LoVo (cell line): ENCODE results near the gene IDS.
"Not testable (repeated sequence)": the region's sequence is repeated elsewhere in the genome, so short reads cannot be mapped to it uniquely, and the experiment has no call there.

Source experiments
- DNase-seq: peaks from one replicate; pipeline ENCODE4 v3.0.0-alpha.2; 2016; ENCODE audit warnings: low spot score

Gene IDS

GRCh38 chrX:149497626-149498025 is 7.5 kb downstream of the IDS start:
- DNase-seq, result no peak

GRCh38 chrX:149497054-149497453 is 8.1 kb downstream of the IDS start:
- DNase-seq, result no peak

GRCh38 chrX:149495573-149496071 is 9.5 kb downstream of the IDS start:
- DNase-seq, result peak; percentile 67

DNA sequence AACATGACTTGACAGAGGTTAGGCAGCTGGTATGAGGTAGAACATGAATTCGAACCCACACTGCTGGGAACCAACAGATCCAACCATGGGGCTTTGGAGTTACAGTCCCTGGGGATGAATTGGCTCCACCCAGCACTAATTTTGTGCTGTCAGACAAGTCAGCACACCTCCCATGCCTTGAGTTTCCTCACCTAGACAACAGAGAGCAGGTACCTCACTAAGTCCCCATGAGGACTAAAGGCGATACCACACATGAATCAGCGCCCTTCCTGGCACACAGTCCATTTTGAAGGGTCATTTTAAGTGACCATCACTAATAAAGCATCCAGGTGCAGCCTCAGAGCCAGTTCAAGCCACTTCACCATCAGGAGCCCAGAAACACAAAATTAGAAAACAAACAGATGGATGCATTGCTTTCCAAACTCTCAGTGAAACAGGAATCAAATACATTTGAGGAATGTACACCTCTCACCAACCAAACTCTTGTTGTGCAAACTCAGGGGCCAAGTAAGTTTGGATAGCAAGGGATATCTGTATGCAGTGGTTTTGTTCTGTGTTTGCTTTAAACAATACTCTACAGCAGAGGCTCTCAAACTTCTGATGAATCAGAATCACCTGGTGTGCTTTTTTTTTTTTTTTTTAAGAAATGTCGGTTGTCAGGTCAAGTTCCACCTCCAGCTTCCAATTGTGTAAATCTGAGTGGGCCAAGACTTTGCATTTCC is 10.1 kb downstream of the IDS start:
- DNase-seq, result no peak

DNA sequence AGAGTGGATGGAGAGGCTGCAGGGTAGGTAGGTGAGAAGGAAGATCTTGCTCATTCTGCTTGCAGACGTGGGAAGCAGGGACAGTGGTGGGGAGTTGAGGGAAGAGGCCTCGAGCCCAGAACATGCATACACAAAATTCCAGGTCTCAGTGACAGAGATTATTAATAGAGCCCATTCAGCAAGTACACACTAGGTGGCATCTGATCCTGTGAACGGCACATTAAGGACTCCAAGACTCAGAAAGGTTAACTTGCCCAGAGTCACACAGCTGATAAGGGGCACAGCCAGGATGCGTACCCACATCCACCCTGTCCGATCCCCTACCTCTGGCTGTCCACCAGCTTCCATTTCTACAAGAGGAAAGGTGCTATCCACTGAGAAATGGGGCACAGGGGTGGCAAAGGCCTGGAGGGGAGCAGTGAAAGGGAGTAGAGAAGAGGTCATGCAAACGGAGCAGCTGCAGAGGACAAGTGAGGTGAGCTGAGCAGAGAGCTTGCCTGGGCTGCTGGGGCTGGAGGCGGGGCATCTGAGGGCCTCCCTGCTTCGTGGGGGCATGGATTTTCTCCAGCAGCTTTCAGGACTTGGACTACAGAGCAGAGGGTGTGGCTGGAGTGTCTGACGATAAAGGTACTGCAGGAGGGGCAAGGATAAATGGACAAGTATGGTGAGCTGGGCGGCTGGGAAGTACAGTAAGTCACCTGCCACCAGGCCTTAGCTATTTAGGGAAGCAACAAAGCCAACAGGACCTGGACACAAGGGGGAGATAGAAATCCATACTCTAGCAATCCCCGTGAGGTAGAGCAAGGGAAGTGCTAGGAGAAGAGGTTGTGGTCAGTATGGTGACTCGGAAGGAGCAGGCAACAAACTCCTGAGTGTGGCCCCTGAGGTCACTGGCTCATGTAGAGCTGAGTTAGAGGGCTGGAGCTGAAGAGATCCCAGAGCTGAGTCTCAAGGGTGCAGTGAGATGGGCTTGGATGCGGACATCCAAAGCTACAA is 11.2 kb downstream of the IDS start:
- DNase-seq, result no peak

DNA sequence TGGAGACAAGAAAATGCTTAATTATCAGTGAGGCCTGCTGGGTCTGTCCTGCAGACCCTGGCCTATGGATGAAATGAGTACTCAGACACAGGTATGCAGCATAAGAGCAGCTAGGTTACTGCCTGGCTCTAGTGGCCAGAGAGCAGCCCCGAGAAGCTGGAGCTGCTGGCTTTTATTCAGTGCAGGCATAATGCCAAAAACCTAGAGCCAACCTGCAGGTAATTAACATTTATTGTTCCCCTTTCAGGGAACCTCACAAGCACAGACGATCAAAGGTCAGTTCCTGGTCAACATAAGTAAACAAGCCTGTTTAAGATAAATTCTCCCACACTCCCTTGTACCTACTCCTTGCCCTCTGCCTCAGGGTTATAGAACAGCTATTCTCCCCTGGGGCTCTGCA is 13.3 kb downstream of the IDS start:
- DNase-seq, result peak; percentile 55

DNA sequence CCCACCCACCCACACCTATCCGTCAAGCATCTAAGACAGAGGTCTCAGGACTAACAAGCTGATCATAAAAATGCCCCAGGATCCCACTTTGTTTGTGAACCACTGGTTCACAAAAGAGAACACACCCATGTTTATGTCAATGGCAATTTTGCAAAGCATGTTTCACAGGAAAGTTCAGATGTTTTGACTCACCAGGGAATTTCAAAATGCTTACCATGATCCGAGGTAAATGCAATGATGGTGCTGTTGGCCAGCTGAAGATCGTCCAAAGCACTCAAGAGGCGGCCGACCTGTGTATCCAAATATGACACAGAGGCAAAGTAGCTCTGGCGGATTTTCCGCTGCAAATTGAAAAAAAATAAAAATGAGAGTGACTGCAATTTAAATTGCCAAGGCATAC is 15.0 kb downstream of the IDS start:
- DNase-seq, result no peak

GRCh38 chrX:149488411-149489052 is 16.6 kb downstream of the IDS start:
- DNase-seq, result not testable (repeated sequence)

GRCh38 chrX:149488008-149488407 is 17.1 kb downstream of the IDS start:
- not testable (repeated sequence) for DNase-seq

DNA sequence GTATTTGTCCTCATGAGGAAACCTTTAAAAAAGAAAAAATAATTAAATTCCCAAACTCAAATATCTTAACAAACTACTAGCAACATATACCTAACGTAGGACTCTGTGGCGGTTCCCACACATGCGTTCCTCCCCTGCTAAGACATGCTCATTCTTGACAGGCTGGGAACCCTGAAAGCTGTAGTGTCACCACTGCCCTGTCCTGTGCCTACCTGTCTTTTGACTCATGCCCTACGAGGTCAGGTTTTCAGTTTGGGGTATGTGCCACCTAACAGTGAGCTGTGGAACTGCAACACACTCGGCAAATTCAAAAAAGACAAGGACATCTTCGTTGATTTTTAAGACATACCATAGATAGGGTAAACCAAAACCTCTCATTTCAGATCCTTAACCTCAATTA is 17.8 kb downstream of the IDS start:
- DNase-seq, result no peak

DNA sequence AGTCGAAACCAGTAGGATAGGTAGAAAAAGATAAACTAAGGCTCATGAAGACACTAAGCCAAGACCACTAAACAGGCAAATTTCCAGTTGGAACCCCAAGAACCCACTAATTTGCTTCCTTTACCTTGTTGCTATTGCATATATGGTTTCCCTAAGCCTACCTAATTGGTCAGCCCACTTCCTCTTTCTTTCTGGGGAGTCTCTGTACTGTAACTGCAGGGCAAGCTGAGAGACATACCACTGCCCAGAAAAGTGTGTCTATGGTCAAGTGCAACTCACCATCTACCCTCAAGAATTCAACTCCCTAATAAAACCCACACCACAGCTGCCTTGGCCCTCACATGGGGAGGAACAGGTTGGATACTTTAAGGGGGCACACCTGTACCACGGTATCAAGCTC is 28.6 kb downstream of the IDS start:
- DNase-seq, result no peak

DNA sequence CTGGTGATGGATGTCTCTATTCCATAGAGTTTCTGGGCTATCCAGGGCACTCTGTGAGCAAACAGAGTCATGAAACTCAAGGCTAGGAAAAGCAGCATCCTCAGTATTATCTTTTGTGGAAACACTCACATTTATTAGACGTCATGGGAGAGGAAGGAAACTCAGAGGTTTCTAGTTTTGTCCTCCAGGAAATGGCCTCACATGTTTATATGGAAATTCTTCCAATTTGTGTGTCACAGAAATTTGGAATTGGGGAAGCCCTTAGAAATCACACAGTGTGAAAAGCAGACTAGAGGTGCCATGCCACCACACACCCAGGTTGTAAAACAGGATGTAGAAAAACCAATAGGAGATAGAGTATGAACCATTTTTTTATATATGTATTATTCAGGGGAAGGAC is 31.1 kb downstream of the IDS start:
- no peak for DNase-seq

- no peak for DNase-seq
These were observed 32.0 kb downstream of the IDS start for GRCh38 chrX:149473092-149473491.

GRCh38 chrX:149472625-149473024 is 32.5 kb downstream of the IDS start:
- DNase-seq, result no peak

DNA sequence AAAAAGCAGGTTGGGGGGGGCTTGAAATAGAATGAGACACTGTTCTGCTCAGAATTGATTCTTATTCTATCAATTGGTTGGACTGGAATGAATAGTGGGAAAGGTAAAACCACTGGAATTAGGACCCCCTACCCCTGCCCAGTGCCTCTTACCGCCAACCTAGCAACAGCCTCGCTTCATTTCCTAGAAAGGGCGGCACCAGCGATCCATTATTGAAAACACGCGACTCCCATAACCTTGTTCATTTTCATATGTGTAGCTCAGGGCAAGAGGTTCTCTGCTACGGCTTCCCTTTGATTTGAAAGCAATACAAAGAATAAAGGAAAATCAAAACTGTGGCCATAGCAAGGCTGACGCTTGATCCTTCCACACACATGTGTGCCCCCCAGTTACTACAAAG is 33.7 kb downstream of the IDS start:
- no peak for DNase-seq

- DNase-seq, result peak; percentile 55
These were observed 34.2 kb downstream of the IDS start for GRCh38 chrX:149470955-149471354.

DNA sequence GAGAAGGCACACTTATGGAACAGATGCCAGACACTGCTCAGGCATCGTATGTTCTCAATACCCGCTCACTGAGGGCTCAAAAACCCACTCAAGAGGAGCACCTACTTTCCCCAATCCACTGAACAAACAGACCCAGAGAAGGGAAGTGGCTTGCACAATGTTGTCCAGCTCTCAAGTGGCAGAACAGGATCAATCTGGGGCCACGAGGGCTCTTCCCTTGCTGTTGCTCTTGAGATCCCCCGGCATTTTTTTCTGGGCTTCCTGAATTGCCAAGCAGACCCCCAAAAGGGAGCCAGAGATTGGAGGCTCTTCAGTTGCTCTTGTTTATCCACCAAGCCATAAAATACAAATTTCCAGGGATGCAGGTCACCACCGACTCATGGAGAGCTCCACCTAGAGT is 35.7 kb downstream of the IDS start:
- no peak for DNase-seq

GRCh38 chrX:149467920-149468319 is 37.2 kb downstream of the IDS start:
- no peak for DNase-seq

- no peak for DNase-seq
These were observed 37.6 kb downstream of the IDS start for GRCh38 chrX:149467461-149467860.

DNA sequence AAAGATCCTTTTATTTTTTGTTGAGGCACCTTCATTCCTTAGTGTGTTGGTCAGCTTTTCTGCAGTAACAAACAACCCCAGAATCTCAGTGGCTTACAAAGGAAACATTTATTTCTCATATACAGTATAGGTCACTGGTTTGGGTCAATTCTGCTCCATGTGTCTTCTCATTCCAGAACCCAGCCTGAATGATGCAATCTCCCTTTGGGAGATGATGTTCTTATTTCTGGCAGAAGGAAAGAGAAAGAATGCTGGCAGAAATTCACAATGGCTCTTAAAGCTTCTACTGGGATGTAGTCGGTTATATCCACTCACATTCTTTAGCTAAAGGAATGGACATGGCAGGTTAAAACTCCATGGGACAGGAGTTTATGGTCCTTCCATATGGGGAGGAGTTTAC is 42.3 kb downstream of the IDS start:
- DNase-seq, result no peak

DNA sequence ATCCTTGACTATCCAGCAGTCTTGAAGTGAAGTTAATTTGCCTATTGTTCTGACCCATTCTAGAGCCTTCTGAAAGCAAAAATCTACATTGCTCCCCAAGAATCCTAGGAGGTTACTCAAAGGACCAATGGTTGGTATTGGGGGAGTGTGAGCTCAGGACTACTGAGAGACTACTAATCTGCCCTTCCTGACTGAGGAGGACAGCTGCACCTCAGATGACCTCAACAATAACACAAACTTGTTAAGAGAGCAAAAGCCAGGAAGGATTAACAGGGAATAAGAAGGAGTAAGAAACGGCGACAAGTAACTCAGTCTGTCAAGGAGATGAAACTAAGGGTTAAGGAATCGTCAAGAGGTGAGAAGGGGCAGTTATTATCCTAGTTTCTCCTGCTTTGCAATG is 43.4 kb downstream of the IDS start:
- DNase-seq, result no peak

GRCh38 chrX:149458586-149458985 is 46.5 kb downstream of the IDS start:
- no peak for DNase-seq
